GM20000 (cell line): Measurements from ENCODE around the gene IFRD2.

Source experiments
- DNase-seq: peaks from one replicate; pipeline ENCODE4 v3.0.0; 2012; ENCODE audit warnings: low spot score
- CTCF ChIP-seq: IDR thresholded peaks from 2 replicates; pipeline ENCODE4 v1.5.1; 2012; ENCODE audit warnings: mild to moderate bottlenecking, control low read depth; ENCODE audit errors: extremely low read depth, missing control alignments

Gene IFRD2

GRCh38 chr3:50255251-50255615 is 37.0 kb downstream of the IFRD2 start:
- TF ChIP-seq CTCF, result no peak
- no peak for DNase-seq

- DNase-seq, result no peak
- no peak for TF ChIP-seq CTCF
Observed at GRCh38 chr3:50254577-50255250, 37.5 kb downstream of the IFRD2 start.

- no peak for DNase-seq
- no peak for TF ChIP-seq CTCF
Observed at GRCh38 chr3:50251220-50251619, 41.0 kb downstream of the IFRD2 start.

- no peak for TF ChIP-seq CTCF
- DNase-seq, result no peak
Observed at GRCh38 chr3:50250514-50250913, 41.7 kb downstream of the IFRD2 start.

- TF ChIP-seq CTCF, result no peak
- no peak for DNase-seq
Observed at GRCh38 chr3:50249457-50249856, 42.8 kb downstream of the IFRD2 start.

GRCh38 chr3:50248387-50248786 is 43.8 kb downstream of the IFRD2 start:
- no peak for TF ChIP-seq CTCF
- no peak for DNase-seq

- DNase-seq, result peak; percentile 72
Observed at GRCh38 chr3:50246517-50246954, 45.7 kb downstream of the IFRD2 start.

More at GRCh38 chr3:50246517-50246954, 45.7 kb downstream of the IFRD2 start:
- no peak for TF ChIP-seq CTCF
